Nucleus accumbens (tissue), 56 donors: ENCODE results near the gene AMBRA1.
A peak's percentile ranks its signal among the peaks of the same experiment; 100 is the strongest.
"Not testable (repeated sequence)": the region's sequence is repeated elsewhere in the genome, so short reads cannot be mapped to it uniquely, and the experiment has no call there.

Source experiments
- DNase-seq, 56 donors: peaks; one replicate each; lab custom pipeline; 2025; lab: John Stamatoyannopoulos, UW

Gene AMBRA1

GRCh38 chr11:46615756-46616155, 21.9 kb upstream of the AMBRA1 start:
- DNase-seq = no peak

GRCh38 chr11:46612326-46612725, 18.5 kb upstream of the AMBRA1 start:
- peak in 4 of 56 donors; percentile 3 to 31 (median 13) for DNase-seq

GRCh38 chr11:46611526-46612304, 17.9 kb upstream of the AMBRA1 start:
- no peak for DNase-seq

GRCh38 chr11:46609386-46609785, 15.6 kb upstream of the AMBRA1 start:
- DNase-seq = no peak

- no peak for DNase-seq
These were observed 13.7 kb upstream of the AMBRA1 start for GRCh38 chr11:46607516-46607915.

- no peak for DNase-seq
These were observed 11.0 kb upstream of the AMBRA1 start for GRCh38 chr11:46604796-46605195.

- no peak for DNase-seq
These were observed 10.0 kb upstream of the AMBRA1 start for GRCh38 chr11:46603704-46604308.

GRCh38 chr11:46601129-46601528, 7.3 kb upstream of the AMBRA1 start:
- no peak for DNase-seq

- DNase-seq = no peak
These were observed 6.6 kb upstream of the AMBRA1 start for GRCh38 chr11:46600194-46600960.

GRCh38 chr11:46599340-46600193, 5.7 kb upstream of the AMBRA1 start:
- no peak for DNase-seq

- no peak for DNase-seq
These were observed 3.9 kb upstream of the AMBRA1 start for GRCh38 chr11:46597609-46598219.

- DNase-seq = no peak
These were observed 3.3 kb upstream of the AMBRA1 start for GRCh38 chr11:46597155-46597554.

GRCh38 chr11:46594785-46595184, 962 bp upstream of the AMBRA1 start:
- no peak for DNase-seq

GRCh38 chr11:46594374-46594700, 514 bp upstream of the AMBRA1 start:
- DNase-seq = no peak

GRCh38 chr11:46590740-46591605, 2.9 kb downstream of the AMBRA1 start:
- no peak for DNase-seq

GRCh38 chr11:46588915-46589314, 4.9 kb downstream of the AMBRA1 start:
- DNase-seq = no peak

GRCh38 chr11:46588131-46588530, 5.7 kb downstream of the AMBRA1 start:
- DNase-seq = no peak

- DNase-seq = not testable (repeated sequence)
These were observed 10.3 kb downstream of the AMBRA1 start for GRCh38 chr11:46583513-46583912.

GRCh38 chr11:46582588-46582987, 11.2 kb downstream of the AMBRA1 start:
- DNase-seq = no peak
